HepG2 (cell line): ENCODE results near the gene COL18A1. TPM values are rescaled to one million over a fixed set of nuclear protein-coding genes. Genes with fewer than 3 reads are reported as not detected.

Experiments
- ETV5 ChIP-seq: IDR thresholded peaks from 2 replicates; pipeline ENCODE4 v1.6.1; 2018; ENCODE audit warnings: missing biosample characterization, missing genetic modification reagents, inconsistent platforms, borderline replicate concordance
- HOXA3 ChIP-seq: sonication (generic); formaldehyde crosslinking; IDR thresholded peaks from 2 replicates; pipeline ENCODE4 v1.5.0; 2020; ENCODE audit warnings: missing genetic modification reagents
- KMT2B ChIP-seq: IDR thresholded peaks from 2 replicates; pipeline ENCODE4 v1.6.1; 2016; ENCODE audit warnings: missing genetic modification reagents, missing compliant biosample characterization
- LCORL ChIP-seq, 2 experiments: fragments of 450-650 bp in 1 of 2; sonication (generic) in 1 of 2; formaldehyde crosslinking in 1 of 2; IDR thresholded peaks; 2 replicates each; pipeline versions ENCODE4 v1.5.0 to v1.6.1; 2017 to 2020; ENCODE audit warnings: antibody characterized with exemption in 1 of 2, missing genetic modification reagents in 1 of 2
- MED8 ChIP-seq: sonication (generic); formaldehyde crosslinking; IDR thresholded peaks from 2 replicates; pipeline ENCODE4 v1.8.1; 2023; ENCODE audit warnings: mild to moderate bottlenecking, missing genetic modification reagents; ENCODE audit not compliant: insufficient replicate concordance
- MTF2 ChIP-seq: sonication (generic); formaldehyde crosslinking; IDR thresholded peaks from 2 replicates; pipeline ENCODE4 v1.5.0; 2020; ENCODE audit warnings: missing genetic modification reagents, borderline replicate concordance
- MYNN ChIP-seq: sonication (generic); formaldehyde crosslinking; IDR thresholded peaks from 2 replicates; pipeline ENCODE4 v1.4.0; 2020; ENCODE audit warnings: mild to moderate bottlenecking, low read depth, missing genetic modification reagents
- NAIF1 ChIP-seq: sonication (generic); formaldehyde crosslinking; IDR thresholded peaks from 2 replicates; pipeline ENCODE4 v1.5.0; 2020; ENCODE audit warnings: mild to moderate bottlenecking, missing genetic modification reagents, borderline replicate concordance
- NFKB2 ChIP-seq: sonication (generic); formaldehyde crosslinking; IDR thresholded peaks from 2 replicates; pipeline ENCODE4 v1.4.0; 2020; ENCODE audit warnings: missing genetic modification reagents, borderline replicate concordance
- NONO ChIP-seq, 2 experiments: fragments of 450-650 bp in 1 of 2; sonication (generic) in 1 of 2; formaldehyde crosslinking in 1 of 2; IDR thresholded peaks in 1 of 2; conservative IDR thresholded peaks in 1 of 2; 2 replicates each; pipeline versions ENCODE4 v1.6.1 to v1.8.0; 2017 to 2022; ENCODE audit warnings: mild to moderate bottlenecking in 1 of 2, missing genetic modification reagents in 1 of 2, moderate library complexity in 1 of 2
- RELA ChIP-seq: sonication (generic); formaldehyde crosslinking; IDR thresholded peaks from 2 replicates; pipeline ENCODE4 v1.4.0; 2020; ENCODE audit warnings: missing genetic modification reagents
- YEATS2 ChIP-seq: sonication (generic); formaldehyde crosslinking; IDR thresholded peaks from 2 replicates; pipeline ENCODE4 v1.4.0; 2020; ENCODE audit warnings: missing genetic modification reagents, borderline replicate concordance
- ZNF180 ChIP-seq: sonication (generic); formaldehyde crosslinking; IDR thresholded peaks from 2 replicates; pipeline ENCODE4 v1.4.0; 2020; ENCODE audit warnings: low read depth, missing genetic modification reagents, borderline replicate concordance
- ZNF331 ChIP-seq: sonication (generic); formaldehyde crosslinking; IDR thresholded peaks from 2 replicates; pipeline ENCODE4 v1.4.0; 2020; ENCODE audit warnings: missing genetic modification reagents
- ZNF343 ChIP-seq: sonication (generic); formaldehyde crosslinking; IDR thresholded peaks from 2 replicates; pipeline ENCODE4 v1.4.0; 2020; ENCODE audit warnings: mild to moderate bottlenecking, missing genetic modification reagents
- ZNF501 ChIP-seq: sonication (generic); formaldehyde crosslinking; IDR thresholded peaks from 2 replicates; pipeline ENCODE4 v1.5.1; 2020; ENCODE audit warnings: mild to moderate bottlenecking, moderate library complexity, missing genetic modification reagents
- ZNF7 ChIP-seq: IDR thresholded peaks from 2 replicates; pipeline ENCODE4 v1.6.1; 2016; ENCODE audit warnings: missing biosample characterization, missing genetic modification reagents
- ZNF720 ChIP-seq: sonication (generic); formaldehyde crosslinking; IDR thresholded peaks from 2 replicates; pipeline ENCODE4 v1.4.0; 2020; ENCODE audit warnings: missing genetic modification reagents
- ZNF788 ChIP-seq: sonication (generic); formaldehyde crosslinking; IDR thresholded peaks from 2 replicates; pipeline ENCODE4 v1.5.0; 2020; ENCODE audit warnings: mild to moderate bottlenecking, missing genetic modification reagents, borderline replicate concordance
- ZSCAN25 ChIP-seq: sonication (generic); formaldehyde crosslinking; IDR thresholded peaks from 2 replicates; pipeline ENCODE4 v1.8.0; 2022; ENCODE audit warnings: mild to moderate bottlenecking, missing genetic modification reagents
- polyA plus RNA-seq, 8 experiments: library from polyadenylated mRNA; depleted of rRNA in 3 of 8; stranded (reverse) in 7 of 8; unstranded in 1 of 8; fragments of >200 nt; fragmentation: Illumina TruSeq in 4 of 8; extraction: Trizol in 4 of 8; gene quantifications; 2 replicates each; pipeline versions ENCODE4 v1.2.1 to v1.2.3, GENCODE V29; 2011 to 2016; ENCODE audit warnings: low read depth in 4 of 8, missing spikeins in 1 of 8, mixed read lengths in 1 of 8; ENCODE audit not compliant: insufficient read depth in 1 of 8
- total RNA-seq, 5 experiments: library from RNA; depleted of rRNA; stranded (reverse); fragments of >200 nt; fragmentation: Illumina TruSeq; extraction: Trizol; gene quantifications; 2 replicates each; pipeline ENCODE4 v1.2.3, GENCODE V29; 2016; ENCODE audit warnings: low read depth in 1 of 5
- TF ChIP-seq, protein P1 (sequence below): sonication (generic); formaldehyde crosslinking; IDR thresholded peaks from 2 replicates; pipeline ENCODE4 v1.4.0; 2020; ENCODE audit warnings: missing genetic modification reagents
- TF ChIP-seq, protein P2 (sequence below): sonication (generic); formaldehyde crosslinking; IDR thresholded peaks from 2 replicates; pipeline ENCODE4 v1.9.0; 2021; ENCODE audit warnings: missing genetic modification reagents, borderline replicate concordance

COL18A1 gene
- total and polyA plus RNA-seq, 2 of the 13 experiments (the other 11 are each of a cell fraction or from before 2014, with no cell fraction given): 79.0 to 102 TPM

DNA sequence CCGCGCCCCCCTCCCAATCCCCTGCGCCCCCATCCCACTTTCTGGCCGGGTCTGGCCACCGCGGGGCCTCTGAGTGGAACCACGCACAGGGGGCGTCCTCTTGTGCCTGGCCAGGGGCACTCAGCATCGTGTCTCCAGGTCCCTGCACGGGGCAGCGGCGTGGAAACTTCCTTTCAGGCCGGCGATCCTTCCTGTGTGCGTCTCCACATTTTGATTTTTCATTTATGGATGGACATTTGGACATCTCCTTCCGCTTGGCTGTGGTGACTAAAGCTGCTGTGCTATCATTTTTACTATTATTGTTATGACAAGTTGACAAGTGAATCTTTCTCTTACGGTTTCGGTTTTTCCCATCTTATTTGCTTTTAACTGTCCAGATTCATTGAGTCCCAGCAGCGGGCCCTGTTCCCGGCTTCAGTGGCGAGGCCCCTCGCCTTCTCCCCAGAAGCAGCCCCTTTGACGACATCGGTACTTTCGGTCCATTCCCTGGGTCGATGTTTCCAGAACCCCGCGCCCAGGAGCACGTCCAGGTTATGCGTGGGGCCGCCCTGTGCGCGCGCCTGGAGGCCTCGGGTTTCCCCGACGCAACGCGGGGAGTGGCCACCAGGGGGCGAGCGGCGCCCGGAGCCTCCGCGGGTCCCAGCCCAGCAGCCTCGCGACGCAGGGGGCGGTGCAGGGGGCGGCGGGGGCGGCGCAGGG, 149.7 kb downstream of the COL18A1 start (continued):
- TF ChIP-seq KMT2B (CRISPR knock-in tag) (0 out of 2 replicates have a peak, but pooled peaks have one; percentile 35), HOXA3 (peak; percentile 59; the same call in 1 of the 2 replicates), ETV5 (CRISPR knock-in tag) (0 out of 2 replicates have a peak, but pooled peaks have one; percentile 31), ZSCAN25 (CRISPR knock-in tag) (peak; percentile 75; the same call in 1 of the 2 replicates), MYNN (no peak; the same call in 1 of the 2 replicates), NAIF1 (CRISPR knock-in tag) (no peak), NONO (IDR thresholded peaks at IDR 0.05) (no peak), NONO (CRISPR knock-in tag; conservative IDR thresholded peaks at IDR 0.05) (peak; percentile 33; the same call in 1 of the 2 replicates), ZNF720 (CRISPR knock-in tag) (no peak), ZNF180 (CRISPR knock-in tag) (no peak), MED8 (CRISPR knock-in tag) (no peak), RELA (CRISPR knock-in tag) (no peak), ZNF788 (peak; percentile 41; the same call in 1 of the 2 replicates), YEATS2 (CRISPR knock-in tag) (peak; percentile 40; the same call in 1 of the 2 replicates), ZNF331 (CRISPR knock-in tag) (no peak), ZNF7 (no peak), NFKB2 (peak; percentile 66; the same call in 1 of the 2 replicates), LCORL (IDR thresholded peaks at IDR 0.05) (no peak), LCORL (CRISPR knock-in tag; IDR thresholded peaks at IDR 0.05) (peak; percentile 59; the same call in 1 of the 2 replicates), MTF2 (peak; percentile 82; the same call in 1 of the 2 replicates), ZNF343 (CRISPR knock-in tag) (no peak), ZNF501 (CRISPR knock-in tag) (peak; percentile 36; the same call in 1 of the 2 replicates)
- TF ChIP-seq, protein P1, sequence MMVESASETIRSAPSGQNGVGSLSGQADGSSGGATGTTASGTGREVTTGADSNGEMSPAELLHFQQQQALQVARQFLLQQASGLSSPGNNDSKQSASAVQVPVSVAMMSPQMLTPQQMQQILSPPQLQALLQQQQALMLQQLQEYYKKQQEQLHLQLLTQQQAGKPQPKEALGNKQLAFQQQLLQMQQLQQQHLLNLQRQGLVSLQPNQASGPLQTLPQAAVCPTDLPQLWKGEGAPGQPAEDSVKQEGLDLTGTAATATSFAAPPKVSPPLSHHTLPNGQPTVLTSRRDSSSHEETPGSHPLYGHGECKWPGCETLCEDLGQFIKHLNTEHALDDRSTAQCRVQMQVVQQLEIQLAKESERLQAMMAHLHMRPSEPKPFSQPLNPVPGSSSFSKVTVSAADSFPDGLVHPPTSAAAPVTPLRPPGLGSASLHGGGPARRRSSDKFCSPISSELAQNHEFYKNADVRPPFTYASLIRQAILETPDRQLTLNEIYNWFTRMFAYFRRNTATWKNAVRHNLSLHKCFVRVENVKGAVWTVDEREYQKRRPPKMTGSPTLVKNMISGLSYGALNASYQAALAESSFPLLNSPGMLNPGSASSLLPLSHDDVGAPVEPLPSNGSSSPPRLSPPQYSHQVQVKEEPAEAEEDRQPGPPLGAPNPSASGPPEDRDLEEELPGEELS (CRISPR knock-in tag): no peak
- TF ChIP-seq, protein P2, sequence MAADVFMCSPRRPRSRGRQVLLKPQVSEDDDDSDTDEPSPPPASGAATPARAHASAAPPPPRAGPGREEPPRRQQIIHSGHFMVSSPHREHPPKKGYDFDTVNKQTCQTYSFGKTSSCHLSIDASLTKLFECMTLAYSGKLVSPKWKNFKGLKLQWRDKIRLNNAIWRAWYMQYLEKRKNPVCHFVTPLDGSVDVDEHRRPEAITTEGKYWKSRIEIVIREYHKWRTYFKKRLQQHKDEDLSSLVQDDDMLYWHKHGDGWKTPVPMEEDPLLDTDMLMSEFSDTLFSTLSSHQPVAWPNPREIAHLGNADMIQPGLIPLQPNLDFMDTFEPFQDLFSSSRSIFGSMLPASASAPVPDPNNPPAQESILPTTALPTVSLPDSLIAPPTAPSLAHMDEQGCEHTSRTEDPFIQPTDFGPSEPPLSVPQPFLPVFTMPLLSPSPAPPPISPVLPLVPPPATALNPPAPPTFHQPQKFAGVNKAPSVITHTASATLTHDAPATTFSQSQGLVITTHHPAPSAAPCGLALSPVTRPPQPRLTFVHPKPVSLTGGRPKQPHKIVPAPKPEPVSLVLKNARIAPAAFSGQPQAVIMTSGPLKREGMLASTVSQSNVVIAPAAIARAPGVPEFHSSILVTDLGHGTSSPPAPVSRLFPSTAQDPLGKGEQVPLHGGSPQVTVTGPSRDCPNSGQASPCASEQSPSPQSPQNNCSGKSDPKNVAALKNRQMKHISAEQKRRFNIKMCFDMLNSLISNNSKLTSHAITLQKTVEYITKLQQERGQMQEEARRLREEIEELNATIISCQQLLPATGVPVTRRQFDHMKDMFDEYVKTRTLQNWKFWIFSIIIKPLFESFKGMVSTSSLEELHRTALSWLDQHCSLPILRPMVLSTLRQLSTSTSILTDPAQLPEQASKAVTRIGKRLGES: no peak
